Vagina (tissue), 2 donors: ENCODE results near the gene COQ8A.

Experiments
- POLR2A ChIP-seq, 2 donors: fragments of 450-650 bp; IDR thresholded peaks; one replicate each; pipeline ENCODE4 v1.6.1; 2017; ENCODE audit warnings: antibody characterized with exemption in 2 of 2, mild to moderate bottlenecking in 2 of 2, moderate library complexity in 2 of 2
- POLR2AphosphoS5 ChIP-seq, 2 donors: sonication (generic); formaldehyde crosslinking; IDR thresholded peaks; one replicate each; pipeline ENCODE4 v1.9.0; 2017; ENCODE audit warnings: antibody characterized with exemption in 2 of 2, mild to moderate bottlenecking in 2 of 2, low read depth in 1 of 2; ENCODE audit not compliant: insufficient read depth in 1 of 2

DNA sequence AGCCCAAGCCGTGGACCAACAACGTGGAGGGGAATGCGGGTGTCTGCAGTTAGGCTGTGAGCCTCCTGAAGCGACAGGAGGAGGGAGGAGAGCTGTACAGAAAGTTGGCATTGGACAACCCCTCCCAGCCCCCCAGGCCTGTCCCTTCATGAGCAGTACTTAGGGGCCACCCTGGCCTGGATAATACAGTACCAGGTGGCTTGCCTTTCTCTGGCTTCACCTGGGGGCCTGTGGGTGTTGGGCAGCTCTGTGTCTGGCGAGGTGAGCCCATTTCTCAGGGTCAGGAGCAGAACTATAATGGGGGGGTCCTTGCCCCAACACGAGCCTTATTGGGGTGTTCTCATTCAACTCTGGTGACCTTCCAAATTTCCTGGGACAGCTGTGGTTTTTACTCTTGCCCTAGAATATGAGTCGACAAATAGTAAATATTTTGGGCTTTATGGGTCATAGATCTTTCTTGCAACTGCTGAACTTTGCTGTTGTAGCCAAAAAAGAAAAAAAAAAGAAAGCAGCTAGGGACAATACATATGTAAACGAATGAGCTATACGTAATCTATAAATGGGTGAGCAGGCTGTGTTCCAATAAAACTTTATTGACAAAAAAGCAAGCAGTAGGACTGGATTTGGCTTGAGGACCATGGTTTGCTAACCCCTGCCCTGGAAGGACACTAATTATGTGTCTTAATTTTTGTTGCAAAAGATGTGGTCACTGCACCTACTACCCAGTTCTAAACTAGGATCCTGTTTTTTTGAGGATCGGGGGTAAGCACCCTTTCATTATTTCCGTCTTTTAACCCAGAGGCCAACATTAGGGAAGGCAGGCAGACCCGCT lies 11.4 kb downstream of the COQ8A start:
- TF ChIP-seq POLR2A (IDR thresholded peaks at IDR 0.05), result no peak
- no peak for TF ChIP-seq POLR2AphosphoS5 (IDR thresholded peaks at IDR 0.05; ENCODE audit: insufficient read depth in 1 of 2, low read depth in 1 of 2)
